HG03521 (cell line): Measurements from ENCODE around the gene NELFA.
"Not testable (repeated sequence)": the region's sequence is repeated elsewhere in the genome, so short reads cannot be mapped to it uniquely, and the experiment has no call there.

Source experiments
- ATAC-seq: cut with Tn5 transposase; IDR thresholded peaks from one replicate; pipeline ENCODE4 v1.9.1; 2021; ENCODE audit warnings: mild to moderate bottlenecking, moderate library complexity; ENCODE audit not compliant: unreplicated experiment

The NELFA gene

GRCh38 chr4:1996866-1997611, 11.7 kb downstream of the NELFA start:
- no peak for ATAC-seq

- ATAC-seq = no peak
These were observed 13.8 kb downstream of the NELFA start for GRCh38 chr4:1994938-1995337.

GRCh38 chr4:1993718-1994516, 14.9 kb downstream of the NELFA start:
- ATAC-seq = not testable (repeated sequence)

GRCh38 chr4:1993169-1993516, 15.6 kb downstream of the NELFA start:
- no peak for ATAC-seq

- no peak for ATAC-seq
These were observed 16.2 kb downstream of the NELFA start for GRCh38 chr4:1992468-1993168.

- no peak for ATAC-seq
These were observed 17.0 kb downstream of the NELFA start for GRCh38 chr4:1991596-1992434.

GRCh38 chr4:1991087-1991486, 17.7 kb downstream of the NELFA start:
- ATAC-seq = no peak

GRCh38 chr4:1990676-1991075, 18.1 kb downstream of the NELFA start:
- no peak for ATAC-seq

GRCh38 chr4:1990348-1990645, 18.5 kb downstream of the NELFA start:
- no peak for ATAC-seq

GRCh38 chr4:1989533-1990347, 19.0 kb downstream of the NELFA start:
- no peak for ATAC-seq

- ATAC-seq = no peak
These were observed 20.4 kb downstream of the NELFA start for GRCh38 chr4:1988327-1988724.

GRCh38 chr4:1987721-1988326, 20.9 kb downstream of the NELFA start:
- ATAC-seq = no peak

GRCh38 chr4:1987296-1987695, 21.5 kb downstream of the NELFA start:
- no peak for ATAC-seq

GRCh38 chr4:1986578-1987210, 22.1 kb downstream of the NELFA start:
- ATAC-seq = no peak

GRCh38 chr4:1985780-1986577, 22.8 kb downstream of the NELFA start:
- no peak for ATAC-seq

GRCh38 chr4:1985294-1985693, 23.5 kb downstream of the NELFA start:
- ATAC-seq = no peak

GRCh38 chr4:1984406-1985191, 24.2 kb downstream of the NELFA start:
- ATAC-seq = no peak
